Endothelial cell of umbilical vein (primary cell): ENCODE measurements around the gene PLLP. TPM values are rescaled to one million over a fixed set of nuclear protein-coding genes. Genes with fewer than 3 reads are reported as not detected.

ENCODE experiments used
- BruUV-seq: library from RNA; stranded (reverse); fragments of 400-500 nt; replicated peaks from 2 replicates; lab custom pipeline; 2021; lab: Mats Ljungman, UMichigan
- CTCF ChIA-PET: fragments of 300-600, 350-600 bp; sonication (Branson Sonifier 250); formaldehyde crosslinking; loops from one replicate; lab custom pipeline; 2021; ENCODE audit warnings: antibody characterized with exemption, inconsistent platforms; lab: Charles Lee
- POLR2A ChIA-PET: fragments of 300-600, 350-600 bp; sonication (Branson Sonifier 250); formaldehyde crosslinking; loops from one replicate; lab custom pipeline; 2021; ENCODE audit warnings: antibody characterized with exemption, inconsistent platforms; lab: Charles Lee
- DNase-seq: peaks from one replicate; pipeline ENCODE4 v3.0.0-alpha.2; 2011; ENCODE audit warnings: low read depth, low spot score
- FAIRE-seq: peaks from 2 replicates; lab custom pipeline; 2011; peaks lifted over from hg19 to GRCh38; lab: Jason Lieb, UNC
- H2AFZ ChIP-seq: 2 replicates; pipeline ENCODE4 v1.6.0; 2012; ENCODE audit warnings: low read depth, low read length, control low read depth, inconsistent platforms
- H3K27ac ChIP-seq: 2 replicates; pipeline ENCODE4 v1.5.1; 2011; ENCODE audit warnings: low read depth, mild to moderate bottlenecking, control low read depth, low read length, moderate library complexity; ENCODE audit not compliant: insufficient read depth
- H3K27me3 ChIP-seq, 2 experiments: 2 replicates each; pipeline versions ENCODE4 v1.6.0 to v1.6.1; 2011; ENCODE audit warnings: low read length in 2 of 2, mixed read lengths in 1 of 2; ENCODE audit not compliant: control insufficient read depth in 2 of 2, insufficient read depth in 2 of 2
- H3K36me3 ChIP-seq, 2 experiments: 2 replicates in 1 of 2; 3 replicates in 1 of 2; pipeline ENCODE4 v1.5.1; 2011; ENCODE audit warnings: low read length in 2 of 2, mild to moderate bottlenecking in 1 of 2, moderate library complexity in 1 of 2; ENCODE audit not compliant: control insufficient read depth in 2 of 2, insufficient read depth in 2 of 2; ENCODE audit errors: extremely low read depth in 1 of 2
- H3K4me1 ChIP-seq: 3 replicates; pipeline ENCODE4 v1.5.1; 2011; ENCODE audit warnings: mild to moderate bottlenecking, low read length; ENCODE audit not compliant: control insufficient read depth, insufficient read depth; ENCODE audit errors: extremely low read depth
- H3K4me2 ChIP-seq: 2 replicates; pipeline ENCODE4 v1.6.1; 2011; ENCODE audit warnings: low read length, control low read depth, mixed read lengths; ENCODE audit not compliant: insufficient read depth
- H3K4me3 ChIP-seq, 3 experiments: fragments of 200-600 bp in 1 of 3; sonication (generic), shearing (Covaris generic) in 1 of 3; replicated peaks in 1 of 3; 2 replicates each; pipeline ENCODE4 v1.5.1; 2011 to 2016; ENCODE audit warnings: control low read depth in 3 of 3, low read length in 3 of 3, mild to moderate bottlenecking in 2 of 3, inconsistent platforms in 1 of 3, low read depth in 1 of 3, moderate library complexity in 1 of 3; ENCODE audit not compliant: insufficient read depth in 1 of 3
- H3K79me2 ChIP-seq: 2 replicates; pipeline ENCODE4 v1.6.0; 2012; ENCODE audit warnings: low read length, inconsistent platforms; ENCODE audit not compliant: control insufficient read depth, insufficient read depth
- H3K9ac ChIP-seq: replicated peaks from 2 replicates; pipeline ENCODE3; 2011; ENCODE audit warnings: low read length, control low read depth; ENCODE audit not compliant: insufficient read depth; ENCODE audit errors: extremely low read depth
- H3K9me1 ChIP-seq: replicated peaks from 3 replicates; pipeline ENCODE4 v1.6.0; 2011; ENCODE audit warnings: mild to moderate bottlenecking, low read length; ENCODE audit not compliant: control insufficient read depth, insufficient read depth; ENCODE audit errors: extremely low read depth
- H3K9me3 ChIP-seq: replicated peaks from 2 replicates; pipeline ENCODE4 v1.5.1; 2012; ENCODE audit warnings: low read length, inconsistent platforms; ENCODE audit not compliant: control insufficient read depth, insufficient read depth
- H4K20me1 ChIP-seq: replicated peaks from 2 replicates; pipeline ENCODE3; 2011; ENCODE audit warnings: mild to moderate bottlenecking, low read length; ENCODE audit not compliant: control insufficient read depth, insufficient read depth; ENCODE audit errors: extremely low read depth
- EZH2 ChIP-seq: IDR thresholded peaks from 2 replicates; pipeline ENCODE4 v1.6.1; 2012; ENCODE audit warnings: borderline replicate concordance, low read depth, mild to moderate bottlenecking, moderate library complexity, low read length, inconsistent platforms; ENCODE audit not compliant: severe bottlenecking
- FOS ChIP-seq: IDR thresholded peaks from 2 replicates; pipeline ENCODE4 v1.6.1; 2011; ENCODE audit warnings: mild to moderate bottlenecking, low read length, moderate library complexity, borderline replicate concordance; ENCODE audit not compliant: insufficient read depth
- GATA2 ChIP-seq: IDR thresholded peaks from 2 replicates; pipeline ENCODE4 v1.7.0; 2011; ENCODE audit warnings: low read depth, mild to moderate bottlenecking, moderate library complexity, mixed read lengths, low read length; ENCODE audit not compliant: insufficient read length, insufficient read depth
- JUN ChIP-seq: IDR thresholded peaks from 2 replicates; pipeline ENCODE4 v1.6.1; 2011; ENCODE audit warnings: borderline replicate concordance, low read depth; ENCODE audit not compliant: insufficient read length, insufficient read depth
- MAX ChIP-seq: IDR thresholded peaks from 2 replicates; pipeline ENCODE4 v1.6.1; 2011; ENCODE audit not compliant: insufficient read depth, insufficient read length
- MYC ChIP-seq: IDR thresholded peaks from one replicate; pipeline ENCODE4 v1.6.1; 2011; ENCODE audit warnings: mild to moderate bottlenecking, low read depth, low read length
- POLR2A ChIP-seq: IDR thresholded peaks from 2 replicates; pipeline ENCODE4 v1.6.1; 2012; ENCODE audit warnings: low read depth, mild to moderate bottlenecking, control low read depth, low read length
- POLR2AphosphoS5 ChIP-seq: IDR thresholded peaks from 2 replicates; pipeline ENCODE4 v1.6.1; 2012; ENCODE audit warnings: low read depth, mild to moderate bottlenecking, control low read depth, low read length, moderate library complexity; ENCODE audit not compliant: insufficient read depth
- dilution Hi-C: fragments of 300-500 bp; cut with MboI; formaldehyde crosslinking; loops from one replicate; pipeline ENCODE4 v1.15.0; 2019; ENCODE audit warnings: low sequenced_read_pairs; ENCODE audit not compliant: extremely low pct_ligation_motif_present
- intact Hi-C: fragments of 100-400 bp; cut with micrococcal nuclease; formaldehyde crosslinking; loops from one replicate; pipeline ENCODE4 v1.10.0; 2022
- polyA plus RNA-seq, 4 experiments: library from polyadenylated mRNA; depleted of rRNA in 3 of 4; stranded (reverse) in 3 of 4; unstranded in 1 of 4; fragments of >200 nt; gene quantifications; 2 replicates each; pipeline versions ENCODE4 v1.2.1 to v1.2.3, GENCODE V29; 2011 to 2012; ENCODE audit warnings: missing spikeins in 1 of 4
- total RNA-seq: library from RNA; stranded (reverse); gene quantifications from 2 replicates; pipeline ENCODE4 v1.2.3, GENCODE V29; 2021
- TF ChIP-seq, protein P1 (sequence below), 2 donors: IDR thresholded peaks; 1 replicate in 1 of 2; 2 replicates in 1 of 2; pipeline ENCODE4 v1.5.1; 2011; ENCODE audit warnings: low read length in 2 of 2, mild to moderate bottlenecking in 2 of 2, moderate library complexity in 2 of 2, control low read depth in 1 of 2, inconsistent platforms in 1 of 2, low read depth in 1 of 2; ENCODE audit not compliant: insufficient read depth in 1 of 2; ENCODE audit errors: extremely low read depth in 1 of 2

The PLLP gene
- total and polyA plus RNA-seq, 2 donors (not counting 3 experiments of a cell fraction or from before 2014, with no cell fraction given) = 4.4 to 14.4 TPM

DNA sequence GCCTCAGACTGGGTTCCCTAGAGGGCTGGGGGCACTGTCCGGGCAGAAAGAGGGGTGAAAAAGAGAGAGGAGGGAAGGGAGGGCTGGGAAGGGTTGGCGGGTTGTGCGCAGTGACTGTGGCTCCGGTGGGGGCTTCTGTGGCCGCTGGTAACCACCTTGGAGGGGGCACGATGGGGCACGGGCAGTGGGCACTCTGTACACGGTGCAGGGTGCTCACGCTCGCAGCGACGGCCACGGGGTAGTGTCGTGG is 588 bp downstream of the PLLP start:
- intact Hi-C loops (loop anchor here (2.0 to 5.0 kb wide), 3 partner anchors 17 to 97 kb away; partner anchors contain the start of genes ARL2BP, PSME3IP1 and RSPRY1), dilution Hi-C loops (no loop called here)
- Histone ChIP-seq H2AFZ (peak overlapping the region; percentile 85), H3K9me1 (no peaks in the 10 kb centered on the region), H3K9ac (no peak overlapping the region), H3K4me2 (peak overlapping the region; percentile 58), H4K20me1 (no peaks in the 10 kb centered on the region), H3K4me1 (peaks cover 18% of the 10 kb centered on the region), H3K9me3 (no peaks in the 10 kb centered on the region), H3K36me3 (no peaks in the 10 kb centered on the region), H3K27me3 (no peaks in the 10 kb centered on the region), H3K27ac (no peak overlapping the region), H3K79me2 (no peaks in the 10 kb centered on the region), H3K4me3 (peak overlapping the region in 1 of 3 experiments; percentile 38)
- CTCF ChIA-PET = no interaction called here
- FAIRE-seq (no peak), DNase-seq (no peak)
- no TSS peak for BruUV-seq
- POLR2A ChIA-PET = no interaction called here
- TF ChIP-seq, protein P1, sequence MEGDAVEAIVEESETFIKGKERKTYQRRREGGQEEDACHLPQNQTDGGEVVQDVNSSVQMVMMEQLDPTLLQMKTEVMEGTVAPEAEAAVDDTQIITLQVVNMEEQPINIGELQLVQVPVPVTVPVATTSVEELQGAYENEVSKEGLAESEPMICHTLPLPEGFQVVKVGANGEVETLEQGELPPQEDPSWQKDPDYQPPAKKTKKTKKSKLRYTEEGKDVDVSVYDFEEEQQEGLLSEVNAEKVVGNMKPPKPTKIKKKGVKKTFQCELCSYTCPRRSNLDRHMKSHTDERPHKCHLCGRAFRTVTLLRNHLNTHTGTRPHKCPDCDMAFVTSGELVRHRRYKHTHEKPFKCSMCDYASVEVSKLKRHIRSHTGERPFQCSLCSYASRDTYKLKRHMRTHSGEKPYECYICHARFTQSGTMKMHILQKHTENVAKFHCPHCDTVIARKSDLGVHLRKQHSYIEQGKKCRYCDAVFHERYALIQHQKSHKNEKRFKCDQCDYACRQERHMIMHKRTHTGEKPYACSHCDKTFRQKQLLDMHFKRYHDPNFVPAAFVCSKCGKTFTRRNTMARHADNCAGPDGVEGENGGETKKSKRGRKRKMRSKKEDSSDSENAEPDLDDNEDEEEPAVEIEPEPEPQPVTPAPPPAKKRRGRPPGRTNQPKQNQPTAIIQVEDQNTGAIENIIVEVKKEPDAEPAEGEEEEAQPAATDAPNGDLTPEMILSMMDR (IDR thresholded peaks at IDR 0.05; ENCODE audit: extremely low read depth in 1 of 2, insufficient read depth in 1 of 2, low read depth in 1 of 2, low read length in 2 of 2) = no peak
- peak; percentile 57 for TF ChIP-seq EZH2

DNA sequence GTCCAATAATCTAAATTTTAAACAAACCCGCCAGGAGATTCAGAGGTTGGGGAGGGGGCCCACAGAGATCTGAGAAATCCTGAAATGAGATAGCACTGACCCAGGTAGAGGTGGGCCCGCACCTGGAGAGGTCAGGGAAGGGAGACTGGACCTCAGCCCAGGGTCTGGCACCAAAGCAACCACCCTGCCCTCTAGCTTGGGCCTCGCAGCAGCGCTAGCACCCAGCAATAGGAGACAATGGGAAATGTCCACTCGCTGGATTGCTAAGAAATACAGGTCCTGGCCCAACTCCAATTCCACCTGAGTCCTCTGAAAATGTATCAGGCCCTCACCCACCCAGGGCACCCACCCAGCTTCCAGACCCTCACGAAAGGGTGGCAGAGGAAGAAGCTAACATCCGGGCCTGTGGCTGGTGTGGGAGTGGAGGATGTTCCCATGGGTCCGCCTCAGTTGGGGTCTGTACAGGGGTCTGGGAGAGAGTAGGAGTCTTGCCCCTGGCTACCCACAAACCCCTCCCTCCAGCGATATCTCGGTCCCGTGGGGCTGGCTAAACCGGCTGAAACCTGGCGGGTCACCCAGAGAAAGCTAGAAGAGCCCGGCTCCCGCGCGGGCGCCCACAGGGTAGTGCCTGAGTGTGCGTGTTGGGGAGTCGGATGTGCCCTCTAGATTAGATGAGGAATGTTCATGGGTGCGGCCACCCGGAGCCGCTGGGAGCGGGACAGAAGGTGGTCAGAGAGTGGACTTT is 1.1 kb downstream of the PLLP start:
- H3K27me3 ChIP-seq = no peaks in the 10 kb centered on the region
- H4K20me1 ChIP-seq = no peaks in the 10 kb centered on the region
- no TSS peak for BruUV-seq
- no peak for TF ChIP-seq MYC
- TF ChIP-seq GATA2 = no peak
- TF ChIP-seq FOS = no peak
- no peak for TF ChIP-seq POLR2A
- no peak for TF ChIP-seq MAX
- TF ChIP-seq JUN = no peak
- no peak for TF ChIP-seq EZH2
- TF ChIP-seq, protein P1 (IDR thresholded peaks at IDR 0.05; ENCODE audit: extremely low read depth in 1 of 2, insufficient read depth in 1 of 2, low read depth in 1 of 2, low read length in 2 of 2) = no peak
- TF ChIP-seq POLR2AphosphoS5 = no peak
- peaks cover 18% of the 10 kb centered on the region for H3K4me1 ChIP-seq
- dilution Hi-C loops (no loop called here), intact Hi-C loops (loop anchor here (5.0 kb wide), 1 partner anchor 96 kb away; the partner anchor contains the start of genes PSME3IP1 and RSPRY1)
- no peaks in the 10 kb centered on the region for H3K36me3 ChIP-seq
- H3K9me3 ChIP-seq = no peaks in the 10 kb centered on the region
- no peak overlapping the region for H2AFZ ChIP-seq
- ChIA-PET CTCF (interaction anchor here (0.9 kb wide), 1 partner anchor 8 kb away, joined by 3 read pairs; no protein-coding TSS in a partner anchor), POLR2A (no interaction called here)
- no peak for DNase-seq
- H3K9ac ChIP-seq = no peak overlapping the region
- H3K4me3 ChIP-seq = no peak overlapping the region
- no peaks in the 10 kb centered on the region for H3K79me2 ChIP-seq
- no peak overlapping the region for H3K4me2 ChIP-seq
- no peak for FAIRE-seq
- no peaks in the 10 kb centered on the region for H3K9me1 ChIP-seq
- H3K27ac ChIP-seq = no peak overlapping the region
